Neural cell (in vitro differentiated cells): ENCODE measurements around the gene GDF3. TPM values are rescaled to one million over a fixed set of nuclear protein-coding genes. Genes with fewer than 3 reads are reported as not detected.

ENCODE experiments used
- H2AFZ ChIP-seq: fragments of 200-600, 300-800 bp; sonication (generic), shearing (Covaris generic); 2 replicates; pipeline ENCODE4 v1.6.0; 2014; ENCODE audit warnings: low read depth, mild to moderate bottlenecking, antibody characterized with exemption, low read length, moderate library complexity
- H3F3A ChIP-seq: fragments of 200-600 bp; shearing (Covaris generic); 2 replicates; pipeline ENCODE4 v1.6.1; 2016; ENCODE audit warnings: mild to moderate bottlenecking, moderate library complexity, mixed read lengths, antibody characterized with exemption, low read length; ENCODE audit not compliant: insufficient read depth, poor library complexity, severe bottlenecking
- H3K27ac ChIP-seq: fragments of 200-600, 300-800 bp; sonication (generic), shearing (Covaris generic); 2 replicates; pipeline ENCODE4 v1.5.1; 2014; ENCODE audit warnings: mild to moderate bottlenecking, low read length, moderate library complexity
- H3K27me3 ChIP-seq: fragments of 300-800, 200-600 bp; sonication (generic), shearing (Covaris generic); 2 replicates; pipeline ENCODE4 v1.6.0; 2014; ENCODE audit warnings: mild to moderate bottlenecking, low read depth, low read length, moderate library complexity; ENCODE audit not compliant: insufficient read depth
- H3K36me3 ChIP-seq: fragments of 300-800, 200-600 bp; sonication (generic), shearing (Covaris generic); 2 replicates; pipeline ENCODE4 v1.5.1; 2014; ENCODE audit warnings: mild to moderate bottlenecking, antibody characterized with exemption, low read length, moderate library complexity; ENCODE audit not compliant: insufficient read depth
- H3K4me2 ChIP-seq: fragments of 300-800, 200-600 bp; sonication (generic), shearing (Covaris generic); 2 replicates; pipeline ENCODE4 v1.6.0; 2014; ENCODE audit warnings: mild to moderate bottlenecking, low read length
- H3K4me3 ChIP-seq: fragments of 300-800, 200-600 bp; sonication (generic), shearing (Covaris generic); 2 replicates; pipeline ENCODE4 v1.5.1; 2014; ENCODE audit warnings: mild to moderate bottlenecking, low read length, moderate library complexity
- H3K79me2 ChIP-seq: fragments of 200-600 bp; shearing (Covaris generic); replicated peaks from 2 replicates; pipeline ENCODE4 v1.6.0; 2014; ENCODE audit warnings: mild to moderate bottlenecking, low read length, moderate library complexity; ENCODE audit not compliant: insufficient read depth
- H3K9ac ChIP-seq: fragments of 300-800, 200-600 bp; sonication (generic), shearing (Covaris generic); 2 replicates; pipeline ENCODE4 v1.6.1; 2016; ENCODE audit warnings: mild to moderate bottlenecking, low read length, mixed read lengths
- H3K9me2 ChIP-seq: fragments of 200-600 bp; shearing (Covaris generic); 2 replicates; pipeline ENCODE4 v1.6.1; 2016; ENCODE audit warnings: mild to moderate bottlenecking, low read length, mixed read lengths; ENCODE audit not compliant: insufficient read depth
- H3K9me3 ChIP-seq: fragments of 200-600, 300-800 bp; sonication (generic), shearing (Covaris generic); 2 replicates; pipeline ENCODE4 v1.6.1; 2016; ENCODE audit warnings: mild to moderate bottlenecking, mixed run types, low read length, moderate library complexity, mixed read lengths
- H4K20me1 ChIP-seq: fragments of 200-600 bp; shearing (Covaris generic); 2 replicates; pipeline ENCODE4 v1.6.1; 2016; ENCODE audit warnings: mild to moderate bottlenecking, mixed run types; ENCODE audit not compliant: insufficient read depth
- CTCF ChIP-seq: fragments of 450-650 bp; IDR thresholded peaks from 2 replicates; pipeline ENCODE4 v1.5.1; 2014; ENCODE audit warnings: antibody characterized with exemption, mild to moderate bottlenecking, moderate library complexity; ENCODE audit not compliant: poor library complexity, severe bottlenecking
- EP300 ChIP-seq: fragments of 450-650 bp; conservative IDR thresholded peaks from 2 replicates; pipeline ENCODE4 v1.6.1; 2014; ENCODE audit warnings: antibody characterized with exemption, mild to moderate bottlenecking, moderate library complexity; ENCODE audit not compliant: poor library complexity, severe bottlenecking
- EZH2 ChIP-seq: fragments of 200-600, 300-800 bp; shearing (Covaris generic), sonication (generic); IDR thresholded peaks from 2 replicates; pipeline ENCODE4 v1.6.1; 2014; ENCODE audit warnings: antibody characterized with exemption, low read length, borderline replicate concordance, mild to moderate bottlenecking; ENCODE audit not compliant: insufficient read depth, poor library complexity, severe bottlenecking
- MXI1 ChIP-seq: fragments of 450-650 bp; conservative IDR thresholded peaks from 2 replicates; pipeline ENCODE4 v1.6.1; 2014; ENCODE audit warnings: antibody characterized with exemption, mild to moderate bottlenecking; ENCODE audit not compliant: poor library complexity, severe bottlenecking
- POLR2AphosphoS5 ChIP-seq: IDR thresholded peaks from 2 replicates; pipeline ENCODE4 v1.6.1; 2012
- RAD21 ChIP-seq: fragments of 450-650 bp; conservative IDR thresholded peaks from 2 replicates; pipeline ENCODE4 v1.6.1; 2014; ENCODE audit warnings: antibody characterized with exemption, mild to moderate bottlenecking, moderate library complexity
- SMC3 ChIP-seq: fragments of 450-650 bp; conservative IDR thresholded peaks from 2 replicates; pipeline ENCODE4 v1.6.1; 2014; ENCODE audit warnings: antibody characterized with exemption, mild to moderate bottlenecking, moderate library complexity; ENCODE audit not compliant: poor library complexity
- TAF1 ChIP-seq: IDR thresholded peaks from 2 replicates; pipeline ENCODE4 v1.6.1; 2012; ENCODE audit warnings: low read depth
- polyA plus RNA-seq: library from polyadenylated mRNA; depleted of rRNA; stranded (reverse); fragments of >200 nt; gene quantifications from 2 replicates; pipeline ENCODE4 v1.2.3, GENCODE V29; 2014
- TF ChIP-seq, protein P1 (sequence below): IDR thresholded peaks from 2 replicates; pipeline ENCODE4 v1.6.1; 2012; ENCODE audit warnings: borderline replicate concordance

Gene GDF3
- polyA plus RNA-seq, 1 donor from 2014 or later: not detected

DNA sequence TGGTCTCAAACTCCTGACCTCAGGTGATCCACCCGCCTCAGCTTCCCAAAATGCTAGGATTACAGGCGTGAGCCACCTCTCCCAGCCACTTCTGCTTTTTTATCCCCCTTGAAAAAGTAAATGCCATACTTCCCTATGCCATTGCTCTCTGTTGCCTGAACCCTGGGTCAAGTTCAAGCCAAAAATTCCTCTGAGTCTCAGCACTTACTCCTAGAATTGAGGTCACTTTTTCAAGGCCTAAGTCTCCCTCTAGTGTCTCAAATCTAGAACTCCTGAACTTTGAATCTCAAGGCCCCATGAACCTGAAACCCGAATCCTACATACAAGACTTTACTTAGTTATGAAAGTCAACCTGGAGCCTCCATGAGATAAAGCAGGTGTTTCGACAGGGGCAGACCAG, 28.4 kb downstream of the GDF3 start:
- TF ChIP-seq RAD21 (no peak), EZH2 (no peak), EP300 (no peak), POLR2AphosphoS5 (no peak)
- H3K4me2 ChIP-seq: no peak overlapping the region

DNA sequence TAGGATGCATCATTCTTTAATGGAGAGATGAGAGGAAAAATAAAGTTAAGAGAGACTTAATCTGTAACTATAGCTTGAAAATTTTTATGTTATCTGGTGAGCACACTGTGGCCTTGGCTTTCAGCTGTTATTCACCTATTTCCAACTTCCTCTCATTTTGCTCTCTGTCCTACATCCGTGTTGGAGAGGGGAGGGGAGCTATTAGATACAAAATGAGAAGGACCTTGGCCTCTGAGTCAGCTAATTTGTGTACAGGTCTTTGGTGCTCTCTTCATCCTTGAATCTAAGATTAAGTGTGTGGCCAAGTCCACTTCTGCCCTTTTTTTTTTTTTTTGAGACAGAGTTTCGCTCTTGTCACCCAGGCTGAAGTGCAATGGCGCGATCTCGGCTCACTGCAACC, 29.0 kb downstream of the GDF3 start:
- Histone ChIP-seq H2AFZ (no peak overlapping the region), H3K27me3 (no peaks in the 10 kb centered on the region), H3F3A (no peaks in the 10 kb centered on the region), H3K27ac (no peak overlapping the region), H3K36me3 (no peaks in the 10 kb centered on the region), H4K20me1 (no peaks in the 10 kb centered on the region), H3K9me3 (no peaks in the 10 kb centered on the region), H3K4me2 (no peak overlapping the region), H3K4me3 (no peak overlapping the region), H3K9me2 (no peaks in the 10 kb centered on the region), H3K9ac (no peak overlapping the region), H3K79me2 (no peaks in the 10 kb centered on the region)
- TF ChIP-seq EZH2: no peak
- no peak for TF ChIP-seq EP300
- no peak for TF ChIP-seq SMC3
- no peak for TF ChIP-seq POLR2AphosphoS5
- TF ChIP-seq, protein P1, sequence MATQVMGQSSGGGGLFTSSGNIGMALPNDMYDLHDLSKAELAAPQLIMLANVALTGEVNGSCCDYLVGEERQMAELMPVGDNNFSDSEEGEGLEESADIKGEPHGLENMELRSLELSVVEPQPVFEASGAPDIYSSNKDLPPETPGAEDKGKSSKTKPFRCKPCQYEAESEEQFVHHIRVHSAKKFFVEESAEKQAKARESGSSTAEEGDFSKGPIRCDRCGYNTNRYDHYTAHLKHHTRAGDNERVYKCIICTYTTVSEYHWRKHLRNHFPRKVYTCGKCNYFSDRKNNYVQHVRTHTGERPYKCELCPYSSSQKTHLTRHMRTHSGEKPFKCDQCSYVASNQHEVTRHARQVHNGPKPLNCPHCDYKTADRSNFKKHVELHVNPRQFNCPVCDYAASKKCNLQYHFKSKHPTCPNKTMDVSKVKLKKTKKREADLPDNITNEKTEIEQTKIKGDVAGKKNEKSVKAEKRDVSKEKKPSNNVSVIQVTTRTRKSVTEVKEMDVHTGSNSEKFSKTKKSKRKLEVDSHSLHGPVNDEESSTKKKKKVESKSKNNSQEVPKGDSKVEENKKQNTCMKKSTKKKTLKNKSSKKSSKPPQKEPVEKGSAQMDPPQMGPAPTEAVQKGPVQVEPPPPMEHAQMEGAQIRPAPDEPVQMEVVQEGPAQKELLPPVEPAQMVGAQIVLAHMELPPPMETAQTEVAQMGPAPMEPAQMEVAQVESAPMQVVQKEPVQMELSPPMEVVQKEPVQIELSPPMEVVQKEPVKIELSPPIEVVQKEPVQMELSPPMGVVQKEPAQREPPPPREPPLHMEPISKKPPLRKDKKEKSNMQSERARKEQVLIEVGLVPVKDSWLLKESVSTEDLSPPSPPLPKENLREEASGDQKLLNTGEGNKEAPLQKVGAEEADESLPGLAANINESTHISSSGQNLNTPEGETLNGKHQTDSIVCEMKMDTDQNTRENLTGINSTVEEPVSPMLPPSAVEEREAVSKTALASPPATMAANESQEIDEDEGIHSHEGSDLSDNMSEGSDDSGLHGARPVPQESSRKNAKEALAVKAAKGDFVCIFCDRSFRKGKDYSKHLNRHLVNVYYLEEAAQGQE: no peak
- no peak for TF ChIP-seq CTCF
- no peak for TF ChIP-seq RAD21
- TF ChIP-seq TAF1: no peak
- no peak for TF ChIP-seq MXI1

More for the DNA sequence above, 28.4 kb downstream of the GDF3 start:
- H3K9ac ChIP-seq: no peak overlapping the region
- H4K20me1 ChIP-seq: no peaks in the 10 kb centered on the region
- no peaks in the 10 kb centered on the region for H3K9me3 ChIP-seq
- H3F3A ChIP-seq: no peaks in the 10 kb centered on the region
- no peaks in the 10 kb centered on the region for H3K36me3 ChIP-seq
- H3K79me2 ChIP-seq: no peaks in the 10 kb centered on the region
- no peak overlapping the region for H3K4me3 ChIP-seq
- H3K27ac ChIP-seq: no peak overlapping the region
- no peaks in the 10 kb centered on the region for H3K27me3 ChIP-seq
- H3K9me2 ChIP-seq: no peaks in the 10 kb centered on the region
- H2AFZ ChIP-seq: no peak overlapping the region

DNA sequence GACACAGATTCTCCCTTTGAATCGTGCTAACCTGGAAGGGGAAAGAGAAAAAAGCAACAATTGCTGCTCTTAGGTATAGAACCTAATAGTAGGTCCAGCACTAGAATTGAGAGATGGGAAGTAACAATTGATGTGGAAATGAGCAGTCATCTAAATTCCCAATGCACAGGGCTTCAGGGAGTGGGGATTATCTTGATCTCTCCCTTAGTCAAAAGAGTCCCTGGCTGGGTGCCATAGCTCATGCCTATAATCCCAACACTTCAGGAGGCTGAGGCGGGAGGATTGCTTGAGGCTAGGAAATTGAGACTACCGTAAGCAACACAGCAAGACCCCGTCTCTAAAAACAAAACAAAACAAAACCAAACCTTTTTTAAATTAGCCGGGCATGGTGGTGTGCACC, 33.8 kb downstream of the GDF3 start:
- Histone ChIP-seq H4K20me1 (no peaks in the 10 kb centered on the region), H3K9ac (no peak overlapping the region), H2AFZ (no peak overlapping the region), H3K36me3 (no peaks in the 10 kb centered on the region), H3K9me2 (no peaks in the 10 kb centered on the region), H3K4me2 (no peak overlapping the region), H3K9me3 (no peaks in the 10 kb centered on the region), H3F3A (no peaks in the 10 kb centered on the region), H3K79me2 (no peaks in the 10 kb centered on the region), H3K27me3 (no peaks in the 10 kb centered on the region), H3K27ac (no peak overlapping the region), H3K4me3 (no peak overlapping the region)
- TF ChIP-seq, protein P1: no peak
- TF ChIP-seq RAD21 (no peak), POLR2AphosphoS5 (no peak), CTCF (no peak), SMC3 (no peak), TAF1 (no peak), EP300 (no peak), EZH2 (no peak), MXI1 (no peak)
